GM21723 (cell line): Measurements from ENCODE around the gene USP49.

Experiments
- ATAC-seq: cut with Tn5 transposase; IDR thresholded peaks from one replicate; pipeline ENCODE4 v1.9.1; 2021; ENCODE audit warnings: mild to moderate bottlenecking, moderate library complexity; ENCODE audit not compliant: unreplicated experiment

The USP49 gene

GRCh38 chr6:41759905-41760579, 135.1 kb downstream of the USP49 start:
- ATAC-seq, result no peak

- no peak for ATAC-seq
These were observed 135.9 kb downstream of the USP49 start for GRCh38 chr6:41759106-41759904.

GRCh38 chr6:41758641-41759035, 136.5 kb downstream of the USP49 start:
- ATAC-seq, result no peak

- no peak for ATAC-seq
These were observed 137.1 kb downstream of the USP49 start for GRCh38 chr6:41757931-41758640.

GRCh38 chr6:41757271-41757670, 137.9 kb downstream of the USP49 start:
- no peak for ATAC-seq

- no peak for ATAC-seq
These were observed 138.8 kb downstream of the USP49 start for GRCh38 chr6:41756354-41756753.

GRCh38 chr6:41755895-41756294, 139.3 kb downstream of the USP49 start:
- ATAC-seq, result no peak

- ATAC-seq, result no peak
These were observed 144.8 kb downstream of the USP49 start for GRCh38 chr6:41750374-41750773.

- no peak for ATAC-seq
These were observed 146.6 kb downstream of the USP49 start for GRCh38 chr6:41748542-41748941.

GRCh38 chr6:41748102-41748477, 147.1 kb downstream of the USP49 start:
- ATAC-seq, result no peak

- no peak for ATAC-seq
These were observed 147.7 kb downstream of the USP49 start, which contains the start of gene PGC for GRCh38 chr6:41747256-41748101. PGC (minus strand) TSS chr6:41747397; CDS start chr6:41747334, 63 bp downstream.

- no peak for ATAC-seq
These were observed 149.1 kb downstream of the USP49 start for GRCh38 chr6:41746107-41746506.

- ATAC-seq, result no peak
These were observed 150.9 kb downstream of the USP49 start for GRCh38 chr6:41744236-41744787.

- no peak for ATAC-seq
These were observed 151.6 kb downstream of the USP49 start for GRCh38 chr6:41743406-41744235.

GRCh38 chr6:41741625-41742490, 153.3 kb downstream of the USP49 start:
- no peak for ATAC-seq

GRCh38 chr6:41740366-41741162, 154.6 kb downstream of the USP49 start:
- ATAC-seq, result no peak
